ENCODE data around the gene MZT2B.
"Not testable (repeated sequence)": the region's sequence is repeated elsewhere in the genome, so short reads cannot be mapped to it uniquely, and the experiment has no call there.

GRCh38 chr2:130229161-130229510 lies 47.1 kb downstream of the MZT2B start:
- TF ChIP-seq CTCF (conservative IDR thresholded peaks at IDR 0.05; ENCODE audit: low read length); EZH2phosphoT487 (IDR thresholded peaks at IDR 0.05; ENCODE audit: borderline replicate concordance): not testable (repeated sequence)
